Measurements from ENCODE around the gene CARS2.

DNA sequence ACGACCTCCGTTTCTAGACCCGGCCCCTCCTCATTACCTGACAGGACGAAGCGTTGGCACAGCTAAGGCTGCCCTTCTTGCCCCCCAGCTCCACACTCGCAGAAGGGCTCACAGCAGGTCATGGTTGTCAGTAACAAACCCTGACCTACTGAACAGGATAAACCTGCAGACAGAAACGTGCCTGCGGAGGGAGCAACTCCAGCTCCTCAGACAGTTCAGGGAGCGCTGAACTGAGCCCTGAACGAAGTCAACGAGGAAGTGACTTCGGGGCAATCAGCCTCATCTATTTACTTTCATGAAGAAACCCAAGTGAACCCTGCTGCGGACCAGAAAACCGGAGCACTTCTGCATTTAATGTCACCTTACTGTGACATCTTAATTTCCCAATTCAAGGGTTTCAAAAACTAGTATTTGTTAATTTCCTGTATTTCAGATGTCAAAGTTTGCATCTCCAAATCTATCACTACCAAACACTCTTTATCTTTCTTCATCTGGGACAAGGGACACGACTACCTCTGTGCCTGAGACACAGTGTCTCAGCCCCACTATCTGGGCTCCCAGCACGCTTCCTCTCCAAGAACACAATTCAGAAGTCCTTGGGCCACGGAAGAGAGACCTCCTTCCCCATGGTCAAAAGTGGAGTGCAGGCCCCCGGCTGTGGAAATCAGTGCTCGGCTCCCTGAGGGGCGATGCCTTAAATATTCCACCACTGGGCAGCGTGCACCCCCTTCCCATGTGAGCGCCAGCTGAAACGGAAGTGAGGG is 40.2 kb downstream of the CARS2 start:
- TF ChIP-seq, protein P1, sequence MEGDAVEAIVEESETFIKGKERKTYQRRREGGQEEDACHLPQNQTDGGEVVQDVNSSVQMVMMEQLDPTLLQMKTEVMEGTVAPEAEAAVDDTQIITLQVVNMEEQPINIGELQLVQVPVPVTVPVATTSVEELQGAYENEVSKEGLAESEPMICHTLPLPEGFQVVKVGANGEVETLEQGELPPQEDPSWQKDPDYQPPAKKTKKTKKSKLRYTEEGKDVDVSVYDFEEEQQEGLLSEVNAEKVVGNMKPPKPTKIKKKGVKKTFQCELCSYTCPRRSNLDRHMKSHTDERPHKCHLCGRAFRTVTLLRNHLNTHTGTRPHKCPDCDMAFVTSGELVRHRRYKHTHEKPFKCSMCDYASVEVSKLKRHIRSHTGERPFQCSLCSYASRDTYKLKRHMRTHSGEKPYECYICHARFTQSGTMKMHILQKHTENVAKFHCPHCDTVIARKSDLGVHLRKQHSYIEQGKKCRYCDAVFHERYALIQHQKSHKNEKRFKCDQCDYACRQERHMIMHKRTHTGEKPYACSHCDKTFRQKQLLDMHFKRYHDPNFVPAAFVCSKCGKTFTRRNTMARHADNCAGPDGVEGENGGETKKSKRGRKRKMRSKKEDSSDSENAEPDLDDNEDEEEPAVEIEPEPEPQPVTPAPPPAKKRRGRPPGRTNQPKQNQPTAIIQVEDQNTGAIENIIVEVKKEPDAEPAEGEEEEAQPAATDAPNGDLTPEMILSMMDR (conservative IDR thresholded peaks at IDR 0.05; ENCODE audit: low read length) = no peak
- no peak for TF ChIP-seq EZH2phosphoT487 (IDR thresholded peaks at IDR 0.05; ENCODE audit: borderline replicate concordance, low read depth, low read length)

Data from OCI-LY7 (cell line).